ENCODE measurements around the gene C11orf52.
"Not testable (repeated sequence)": the region's sequence is repeated elsewhere in the genome, so short reads cannot be mapped to it uniquely, and the experiment has no call there.

C11orf52 gene

GRCh38 chr11:111913031-111913861 is 5.5 kb upstream of the C11orf52 start:
- DNase-seq = no peak

GRCh38 chr11:111913997-111914396 is 4.7 kb upstream of the C11orf52 start:
- DNase-seq = no peak

GRCh38 chr11:111916768-111917167 is 1.9 kb upstream of the C11orf52 start:
- no peak for DNase-seq

- DNase-seq = no peak
Measured at GRCh38 chr11:111917312-111917711, 1.4 kb upstream of the C11orf52 start.

- DNase-seq = no peak
Measured at GRCh38 chr11:111917788-111918187, 925 bp upstream of the C11orf52 start.

GRCh38 chr11:111920908-111921307 is 2.2 kb downstream of the C11orf52 start:
- DNase-seq = no peak

GRCh38 chr11:111921541-111922230 is 3.0 kb downstream of the C11orf52 start:
- no peak for DNase-seq

GRCh38 chr11:111922803-111923202 is 4.1 kb downstream of the C11orf52 start:
- DNase-seq = peak; percentile 35 to 64 (median 53)

GRCh38 chr11:111923351-111923788 is 4.7 kb downstream of the C11orf52 start:
- DNase-seq = no peak

GRCh38 chr11:111923951-111924350 is 5.2 kb downstream of the C11orf52 start:
- no peak for DNase-seq

- no peak for DNase-seq
Measured at GRCh38 chr11:111925953-111926352, 7.2 kb downstream of the C11orf52 start.

GRCh38 chr11:111926505-111927391 is 8.0 kb downstream of the C11orf52 start:
- DNase-seq = peak; percentile 96 to 99 (median 98)

GRCh38 chr11:111930472-111930871 is 11.8 kb downstream of the C11orf52 start:
- no peak for DNase-seq

GRCh38 chr11:111932611-111932950 is 13.9 kb downstream of the C11orf52 start:
- peak; percentile 43 to 79 (median 73) for DNase-seq

- DNase-seq = not testable (repeated sequence)
Measured at GRCh38 chr11:111933176-111933575, 14.5 kb downstream of the C11orf52 start.

- DNase-seq = peak in 2 of 3 donors; percentile 71 to 74
Measured at GRCh38 chr11:111933872-111934271, 15.2 kb downstream of the C11orf52 start.

- DNase-seq = no peak
Measured at GRCh38 chr11:111934306-111934705, 15.6 kb downstream of the C11orf52 start.

GRCh38 chr11:111935317-111936039 is 16.8 kb downstream of the C11orf52 start:
- peak; percentile 87 to 97 (median 91) for DNase-seq

- DNase-seq = peak in 2 of 3 donors; percentile 52 to 78
Measured at GRCh38 chr11:111936040-111936540, 17.4 kb downstream of the C11orf52 start.

GRCh38 chr11:111937461-111937769 is 18.7 kb downstream of the C11orf52 start:
- no peak for DNase-seq

GRCh38 chr11:111937844-111938243 is 19.1 kb downstream of the C11orf52 start:
- DNase-seq = no peak

GRCh38 chr11:111938687-111939160 is 20.0 kb downstream of the C11orf52 start:
- peak; percentile 83 to 91 (median 89) for DNase-seq

Measured in suppressor macrophage treated with lipopolysaccharide for 1 hour (primary cell).